ENCODE results near the gene CCDC14.
"Not testable (repeated sequence)": the region's sequence is repeated elsewhere in the genome, so short reads cannot be mapped to it uniquely, and the experiment has no call there.

CCDC14 gene

DNA sequence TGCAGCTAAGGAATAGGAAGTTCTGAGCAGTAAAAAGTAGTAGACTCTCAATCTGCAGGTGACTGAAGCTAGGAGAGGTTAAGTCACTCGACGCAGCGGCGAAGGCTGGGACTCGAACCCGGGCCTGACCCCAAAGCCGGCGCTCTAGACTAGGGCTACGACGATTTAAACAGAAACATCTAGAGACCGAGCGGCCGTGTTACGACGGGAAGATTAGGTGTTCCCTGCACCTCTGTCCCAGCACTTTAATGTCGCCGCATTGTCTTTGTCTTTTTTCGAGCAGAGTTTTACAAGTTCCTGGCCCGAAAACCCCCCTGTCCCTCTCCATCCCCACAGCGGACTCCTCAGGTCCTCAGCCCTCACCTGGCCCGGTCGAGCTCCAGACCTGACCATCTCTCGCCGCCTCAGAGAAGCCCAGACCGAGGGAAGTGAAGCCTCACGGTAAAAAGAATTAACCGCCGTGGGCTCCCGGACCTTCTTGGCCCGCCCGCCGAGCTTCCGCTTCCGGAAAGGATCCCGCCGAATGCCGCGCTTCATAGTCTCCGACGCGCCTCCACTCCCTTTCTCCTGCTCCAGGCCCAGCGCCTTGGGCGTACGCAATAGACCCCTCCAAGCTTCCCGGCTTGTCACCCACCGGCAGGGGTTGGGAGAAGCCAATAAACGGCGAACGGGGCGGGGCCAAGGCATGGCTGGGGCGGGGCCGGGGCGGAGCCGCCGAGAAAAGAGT, at the start of gene CCDC14:
Gene CCDC14, minus strand, starts transcription at position 449 of the 727 bp plus-strand sequence. Its CDS starts 56 bp downstream, at position 393.
- peak; percentile 72 to 78 for DNase-seq (ENCODE audit: low read depth in 2 of 2)

GRCh38 chr3:124008321-124008720, 47.3 kb upstream of the CCDC14 start:
- DNase-seq (ENCODE audit: low read depth in 2 of 2), result not testable (repeated sequence)

- DNase-seq (ENCODE audit: low read depth in 2 of 2), result no peak
These were observed 46.2 kb upstream of the CCDC14 start for GRCh38 chr3:124007186-124007585.

DNA sequence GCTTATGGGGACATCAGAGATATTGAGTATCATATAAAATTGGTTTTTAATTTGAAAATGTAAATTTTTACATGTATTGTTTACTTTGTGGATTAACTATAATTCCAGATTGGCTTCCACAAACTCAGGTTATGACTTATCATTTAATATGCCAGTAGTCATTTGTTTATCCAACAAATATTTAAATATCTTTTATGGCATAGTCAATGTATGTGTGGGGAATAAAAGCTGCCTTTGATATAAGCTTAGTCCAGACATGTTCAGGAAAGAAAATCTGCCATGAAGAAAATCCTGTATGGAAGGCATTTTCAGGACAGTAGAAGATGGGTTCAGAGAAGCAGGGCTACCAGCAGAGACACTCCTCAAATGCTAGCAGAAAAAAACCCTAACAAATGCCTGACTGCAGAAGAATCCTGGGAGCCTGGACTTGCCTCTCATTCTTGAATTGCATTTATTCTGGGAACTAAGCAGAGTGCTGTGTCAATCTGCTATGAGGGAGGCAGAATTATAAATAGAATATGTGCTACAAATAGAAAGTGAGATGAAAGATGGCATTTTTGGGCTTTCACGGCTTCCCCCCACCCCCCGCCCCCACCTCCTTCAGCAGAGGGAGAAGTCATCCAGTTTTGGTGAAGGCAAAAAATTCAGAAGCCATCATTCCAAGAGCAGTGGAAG, 41.5 kb upstream of the CCDC14 start:
- DNase-seq (ENCODE audit: low read depth in 2 of 2), result not testable (repeated sequence)

- not testable (repeated sequence) for DNase-seq (ENCODE audit: low read depth in 2 of 2)
These were observed 40.3 kb upstream of the CCDC14 start for GRCh38 chr3:124001366-124001765.

GRCh38 chr3:123997543-123997942, 36.5 kb upstream of the CCDC14 start:
- DNase-seq (ENCODE audit: low read depth in 2 of 2), result no peak

- DNase-seq (ENCODE audit: low read depth in 2 of 2), result no peak
These were observed 32.8 kb upstream of the CCDC14 start for GRCh38 chr3:123993818-123994217.

- not testable (repeated sequence) for DNase-seq (ENCODE audit: low read depth in 2 of 2)
These were observed 30.9 kb upstream of the CCDC14 start, which contains the start of gene ROPN1 for GRCh38 chr3:123991730-123992588. ROPN1 (minus strand) TSS chr3:123992124; CDS start chr3:123980481, 11,643 bp downstream.

- no peak for DNase-seq (ENCODE audit: low read depth in 2 of 2)
These were observed 25.4 kb upstream of the CCDC14 start for GRCh38 chr3:123986427-123986826.

- DNase-seq (ENCODE audit: low read depth in 2 of 2), result no peak
These were observed 23.9 kb upstream of the CCDC14 start for GRCh38 chr3:123984957-123985356.

- DNase-seq (ENCODE audit: low read depth in 2 of 2), result no peak
These were observed 23.3 kb upstream of the CCDC14 start for GRCh38 chr3:123984350-123984749.

DNA sequence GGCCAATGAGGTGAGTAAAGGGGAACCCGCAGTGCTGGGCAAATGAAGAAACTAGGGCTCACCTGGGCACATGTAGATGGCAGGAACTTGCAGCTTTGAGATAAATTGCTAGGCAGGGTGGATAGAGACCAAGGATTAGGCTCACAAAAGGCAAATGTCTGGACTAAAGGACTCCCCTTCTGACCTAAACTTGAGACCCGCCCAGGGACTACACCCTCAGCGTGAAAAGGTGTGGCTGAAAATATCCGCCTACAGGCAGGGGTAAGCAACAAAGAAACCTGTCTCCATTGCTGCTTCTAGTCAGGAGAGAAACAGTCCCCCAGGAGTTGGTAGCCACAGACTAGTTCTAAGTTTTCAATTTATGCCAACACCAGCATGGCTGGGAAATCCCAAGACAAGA, 20.3 kb upstream of the CCDC14 start:
- not testable (repeated sequence) for DNase-seq (ENCODE audit: low read depth in 2 of 2)

DNA sequence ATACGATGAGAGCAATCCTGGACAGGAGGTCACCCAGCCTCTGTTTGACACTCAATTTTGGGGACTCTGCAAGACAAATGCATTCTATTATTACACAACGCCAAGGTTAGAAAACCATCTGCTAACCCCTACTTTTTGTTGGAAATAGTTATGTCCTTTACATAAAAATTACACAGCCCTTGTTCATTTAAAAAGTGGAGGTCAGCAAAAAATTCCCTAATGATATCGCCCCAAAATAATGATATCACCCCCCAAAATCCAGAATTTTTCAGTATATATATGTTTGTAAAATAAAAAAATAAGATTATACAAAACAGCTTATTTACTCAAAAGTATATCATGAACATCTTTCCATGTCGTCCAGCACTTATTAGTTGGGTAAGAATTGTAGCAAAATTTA, 19.5 kb upstream of the CCDC14 start:
- DNase-seq (ENCODE audit: low read depth in 2 of 2), result no peak

GRCh38 chr3:123979525-123980501, 18.8 kb upstream of the CCDC14 start:
- DNase-seq (ENCODE audit: low read depth in 2 of 2), result peak in 1 of 2 donors; percentile 5

DNA sequence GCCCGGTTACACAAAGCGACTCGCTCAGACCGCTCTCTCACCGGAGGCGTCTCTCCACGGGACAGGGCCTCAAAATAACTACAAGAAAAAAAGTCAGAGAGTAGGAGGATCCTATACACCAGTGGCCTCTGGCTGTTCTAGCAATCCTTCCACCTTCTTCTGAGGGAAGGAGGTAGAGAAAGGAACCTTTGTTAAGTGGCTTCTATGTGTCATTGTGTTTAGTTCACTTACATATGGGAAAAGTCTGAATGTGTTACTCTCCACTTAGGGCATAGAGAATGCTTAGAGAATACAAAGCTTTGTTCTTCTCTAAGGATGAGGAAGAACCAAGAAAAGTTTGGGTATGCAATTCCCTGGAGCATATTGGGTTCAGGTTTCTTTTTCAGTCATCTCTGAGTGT, 15.9 kb upstream of the CCDC14 start:
- not testable (repeated sequence) for DNase-seq (ENCODE audit: low read depth in 2 of 2)

DNA sequence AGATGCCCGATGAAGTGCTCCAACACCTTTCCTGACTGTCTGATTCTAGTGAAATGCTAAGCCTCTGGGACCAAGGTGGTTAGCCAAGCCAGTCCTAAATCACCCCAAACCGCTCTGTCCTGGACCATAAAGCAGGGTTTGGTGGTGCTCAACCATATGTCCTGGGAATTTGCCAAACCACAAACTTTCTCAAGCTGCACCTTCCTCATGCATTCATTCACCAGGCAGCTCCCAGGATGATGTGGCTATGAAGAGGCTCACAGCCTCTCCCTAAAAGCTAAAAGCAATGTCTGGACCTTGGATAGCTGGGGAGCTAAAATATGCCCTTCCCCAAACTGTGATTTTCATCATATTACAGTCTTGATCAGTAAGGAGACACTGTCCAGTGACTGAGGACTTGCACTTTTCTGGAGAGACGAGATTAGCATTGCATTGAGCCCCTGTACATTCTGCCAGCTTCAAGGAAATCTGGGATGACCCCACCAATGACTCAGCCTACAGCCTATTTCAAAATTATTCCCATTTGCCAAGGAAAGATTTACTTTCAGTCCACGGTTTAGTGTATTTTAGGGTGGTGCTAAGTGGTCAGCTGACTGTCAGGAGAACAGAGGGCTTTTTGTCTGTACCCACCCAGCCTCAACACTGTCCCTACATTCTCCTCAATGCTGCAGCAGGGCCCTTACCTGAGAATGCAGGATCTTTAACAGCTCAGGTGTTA, 15.3 kb upstream of the CCDC14 start:
- not testable (repeated sequence) for DNase-seq (ENCODE audit: low read depth in 2 of 2)

DNA sequence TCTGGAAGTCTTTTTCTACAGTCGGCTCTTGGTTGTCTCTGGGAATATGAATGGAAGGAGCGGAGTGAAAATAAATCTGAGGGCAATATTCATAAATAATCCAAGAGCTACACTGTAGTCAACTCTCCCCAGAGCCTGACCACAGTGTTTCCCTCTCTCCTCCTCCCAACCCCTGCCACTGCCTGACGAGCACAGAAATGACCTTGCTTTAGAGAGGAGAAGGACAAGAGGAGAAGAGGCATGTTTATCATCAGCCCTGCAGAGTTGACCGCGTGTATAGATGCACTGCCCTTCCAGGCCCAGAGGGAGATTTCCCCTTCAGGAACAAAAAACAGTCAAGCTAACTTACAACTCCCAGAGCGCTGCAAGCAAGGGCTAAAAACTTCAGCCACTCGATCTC, 14.0 kb upstream of the CCDC14 start:
- not testable (repeated sequence) for DNase-seq (ENCODE audit: low read depth in 2 of 2)

- no peak for DNase-seq (ENCODE audit: low read depth in 2 of 2)
These were observed 10.4 kb upstream of the CCDC14 start for GRCh38 chr3:123971406-123971805.

- not testable (repeated sequence) for DNase-seq (ENCODE audit: low read depth in 2 of 2)
These were observed 6.2 kb upstream of the CCDC14 start for GRCh38 chr3:123967260-123967659.

- not testable (repeated sequence) for DNase-seq (ENCODE audit: low read depth in 2 of 2)
These were observed 5.8 kb upstream of the CCDC14 start for GRCh38 chr3:123966799-123967198.
